ENCODE data around the gene DELE1.
"Not testable (repeated sequence)": the region's sequence is repeated elsewhere in the genome, so short reads cannot be mapped to it uniquely, and the experiment has no call there.

The DELE1 gene

GRCh38 chr5:141883892-141884318 is 39.8 kb upstream of the DELE1 start:
- CTCF ChIA-PET = interaction anchor here (0.9 to 8.4 kb wide), 6 partner anchors 15 to 190 kb away, joined by 3 to 158 read pairs (median 4); no protein-coding TSS in a partner anchor
- TF ChIP-seq, protein P1, sequence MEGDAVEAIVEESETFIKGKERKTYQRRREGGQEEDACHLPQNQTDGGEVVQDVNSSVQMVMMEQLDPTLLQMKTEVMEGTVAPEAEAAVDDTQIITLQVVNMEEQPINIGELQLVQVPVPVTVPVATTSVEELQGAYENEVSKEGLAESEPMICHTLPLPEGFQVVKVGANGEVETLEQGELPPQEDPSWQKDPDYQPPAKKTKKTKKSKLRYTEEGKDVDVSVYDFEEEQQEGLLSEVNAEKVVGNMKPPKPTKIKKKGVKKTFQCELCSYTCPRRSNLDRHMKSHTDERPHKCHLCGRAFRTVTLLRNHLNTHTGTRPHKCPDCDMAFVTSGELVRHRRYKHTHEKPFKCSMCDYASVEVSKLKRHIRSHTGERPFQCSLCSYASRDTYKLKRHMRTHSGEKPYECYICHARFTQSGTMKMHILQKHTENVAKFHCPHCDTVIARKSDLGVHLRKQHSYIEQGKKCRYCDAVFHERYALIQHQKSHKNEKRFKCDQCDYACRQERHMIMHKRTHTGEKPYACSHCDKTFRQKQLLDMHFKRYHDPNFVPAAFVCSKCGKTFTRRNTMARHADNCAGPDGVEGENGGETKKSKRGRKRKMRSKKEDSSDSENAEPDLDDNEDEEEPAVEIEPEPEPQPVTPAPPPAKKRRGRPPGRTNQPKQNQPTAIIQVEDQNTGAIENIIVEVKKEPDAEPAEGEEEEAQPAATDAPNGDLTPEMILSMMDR (IDR thresholded peaks at IDR 0.05; ENCODE audit: control extremely low read depth, extremely low read depth, low read depth, missing control alignments) = no peak
- POLR2A ChIA-PET = no interaction called here
- no peak for DNase-seq (ENCODE audit: extremely low spot score)

GRCh38 chr5:141889282-141889871 is 34.3 kb upstream of the DELE1 start:
- no peak for DNase-seq (ENCODE audit: extremely low spot score)
- TF ChIP-seq, protein P1 (IDR thresholded peaks at IDR 0.05; ENCODE audit: control extremely low read depth, extremely low read depth, low read depth, missing control alignments) = peak; percentile 53
- ChIA-PET CTCF (interaction anchor here (0.7 to 4.9 kb wide), 5 partner anchors 10 to 197 kb away, joined by 3 to 38 read pairs (median 3); partner anchors contain the start of genes PCDH1 and RNF14), POLR2A (interaction anchor here (0.6 to 0.7 kb wide), 2 partner anchors 27 to 180 kb away, joined by 3 read pairs; no protein-coding TSS in a partner anchor)

- POLR2A ChIA-PET; DNase-seq (ENCODE audit: extremely low spot score): not testable (repeated sequence)
- CTCF ChIA-PET = interaction anchor here (1.0 to 4.9 kb wide), 6 partner anchors 11 to 198 kb away, joined by 3 to 38 read pairs (median 4); partner anchors contain the start of genes PCDH1 and RNF14
Measured at GRCh38 chr5:141890429-141890828, 33.2 kb upstream of the DELE1 start.

DNA sequence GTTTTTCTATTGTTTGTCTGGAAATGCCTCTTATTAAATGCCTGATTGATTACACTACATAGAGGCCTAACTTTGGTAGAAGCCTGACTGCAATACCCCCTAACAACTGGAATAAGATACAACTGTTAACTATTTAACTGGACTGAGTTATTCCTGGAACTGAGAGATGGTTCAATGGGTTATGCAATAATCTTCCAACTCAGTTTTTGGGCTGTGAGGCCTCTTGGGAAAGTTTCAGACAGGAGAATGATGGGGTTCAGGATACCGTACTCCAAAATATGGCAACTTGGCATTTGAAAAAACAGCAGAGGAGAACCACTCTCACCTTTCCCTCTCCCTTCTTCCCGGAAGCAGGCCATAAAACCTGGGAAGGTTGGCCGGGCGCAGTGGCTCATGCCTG is 26.2 kb upstream of the DELE1 start:
- DNase-seq (ENCODE audit: extremely low spot score) = no peak
- TF ChIP-seq, protein P1 (IDR thresholded peaks at IDR 0.05; ENCODE audit: control extremely low read depth, extremely low read depth, low read depth, missing control alignments) = no peak
- ChIA-PET POLR2A (no interaction called here), CTCF (interaction anchor here (1.4 to 2.4 kb wide), 4 partner anchors 12 to 233 kb away, joined by 3 to 6 read pairs (median 4); partner anchors contain the start of gene RNF14)

- DNase-seq (ENCODE audit: extremely low spot score) = no peak
- CTCF ChIA-PET = interaction anchor here (1.0 to 2.1 kb wide), 2 partner anchors 15 to 20 kb away, joined by 3 to 8 read pairs; partner anchors contain the start of gene PCDH1
- POLR2A ChIA-PET = no interaction called here
- TF ChIP-seq, protein P1 (IDR thresholded peaks at IDR 0.05; ENCODE audit: control extremely low read depth, extremely low read depth, low read depth, missing control alignments) = no peak
Measured at GRCh38 chr5:141898448-141899049, 25.1 kb upstream of the DELE1 start.

- TF ChIP-seq, protein P1 (IDR thresholded peaks at IDR 0.05; ENCODE audit: control extremely low read depth, extremely low read depth, low read depth, missing control alignments) = no peak
- ChIA-PET POLR2A (no interaction called here), CTCF (interaction anchor here (0.8 to 4.9 kb wide), 5 partner anchors 11 to 59 kb away, joined by 3 to 19 read pairs (median 3); partner anchors contain the start of gene PCDH1)
- no peak for DNase-seq (ENCODE audit: extremely low spot score)
Measured at GRCh38 chr5:141902015-141902814, 21.5 kb upstream of the DELE1 start.
